Measurements from ENCODE around the gene ZC3H7B.

DNA sequence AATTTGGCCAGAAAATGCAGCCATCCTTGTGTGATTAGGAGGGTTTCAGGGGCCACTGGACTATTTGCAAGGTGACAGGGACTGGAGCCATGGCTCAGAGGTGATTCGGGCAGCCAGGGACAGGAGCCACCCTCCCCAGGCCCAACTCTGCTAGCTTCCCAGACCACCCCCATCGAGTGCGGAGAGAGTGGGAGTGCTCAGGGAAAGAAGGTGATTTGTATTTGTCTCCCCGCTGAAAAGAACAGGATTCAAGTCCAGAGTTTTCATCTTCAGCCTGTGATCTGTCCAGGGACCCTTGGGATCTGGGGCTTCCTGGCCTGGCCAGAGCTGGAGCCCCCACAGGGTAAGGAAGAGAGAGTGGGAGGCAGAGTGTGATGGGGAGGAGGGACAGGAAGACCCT is 58.1 kb downstream of the ZC3H7B start:
- TF ChIP-seq, protein P1, sequence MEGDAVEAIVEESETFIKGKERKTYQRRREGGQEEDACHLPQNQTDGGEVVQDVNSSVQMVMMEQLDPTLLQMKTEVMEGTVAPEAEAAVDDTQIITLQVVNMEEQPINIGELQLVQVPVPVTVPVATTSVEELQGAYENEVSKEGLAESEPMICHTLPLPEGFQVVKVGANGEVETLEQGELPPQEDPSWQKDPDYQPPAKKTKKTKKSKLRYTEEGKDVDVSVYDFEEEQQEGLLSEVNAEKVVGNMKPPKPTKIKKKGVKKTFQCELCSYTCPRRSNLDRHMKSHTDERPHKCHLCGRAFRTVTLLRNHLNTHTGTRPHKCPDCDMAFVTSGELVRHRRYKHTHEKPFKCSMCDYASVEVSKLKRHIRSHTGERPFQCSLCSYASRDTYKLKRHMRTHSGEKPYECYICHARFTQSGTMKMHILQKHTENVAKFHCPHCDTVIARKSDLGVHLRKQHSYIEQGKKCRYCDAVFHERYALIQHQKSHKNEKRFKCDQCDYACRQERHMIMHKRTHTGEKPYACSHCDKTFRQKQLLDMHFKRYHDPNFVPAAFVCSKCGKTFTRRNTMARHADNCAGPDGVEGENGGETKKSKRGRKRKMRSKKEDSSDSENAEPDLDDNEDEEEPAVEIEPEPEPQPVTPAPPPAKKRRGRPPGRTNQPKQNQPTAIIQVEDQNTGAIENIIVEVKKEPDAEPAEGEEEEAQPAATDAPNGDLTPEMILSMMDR (IDR thresholded peaks at IDR 0.05) = no peak
- TF ChIP-seq ZFP36 (IDR thresholded peaks at IDR 0.05; ENCODE audit: borderline replicate concordance, partially characterized antibody) (no peak), KDM1A (IDR thresholded peaks at IDR 0.05; ENCODE audit: low read depth) (no peak), SMC3 (IDR thresholded peaks at IDR 0.05) (no peak), ESRRA (IDR thresholded peaks at IDR 0.05; ENCODE audit: borderline replicate concordance, low read length) (no peak), EP300 (IDR thresholded peaks at IDR 0.05) (no peak), POLR2A (IDR thresholded peaks at IDR 0.05; ENCODE audit: low read length) (no peak), EHF (CRISPR knock-in tag; IDR thresholded peaks at IDR 0.05) (no peak)

Measured in A549 (cell line).